Stimulated activated CD8-positive, alpha-beta memory T cell treated with anti-CD3 and anti-CD28 coated beads, Interleukin-4, amount 100 ng/mL, for 1 hour (primary cell): ENCODE results near the gene DMRTB1.
A peak's percentile ranks its signal among the peaks of the same experiment; 100 is the strongest.

Source experiments
- DNase-seq, 2 donors: peaks; one replicate each; pipeline ENCODE4 v3.0.0-alpha.2; 2020; ENCODE audit warnings: low read depth in 2 of 2, low spot score in 1 of 2

The DMRTB1 gene

GRCh38 chr1:53484705-53485477 is 25.7 kb downstream of the DMRTB1 start:
- DNase-seq = no peak

- peak; percentile 17 to 25 for DNase-seq
These were observed 26.5 kb downstream of the DMRTB1 start for GRCh38 chr1:53485478-53486394.

- no peak for DNase-seq
These were observed 27.3 kb downstream of the DMRTB1 start for GRCh38 chr1:53486395-53487026.

- DNase-seq = no peak
These were observed 31.2 kb downstream of the DMRTB1 start for GRCh38 chr1:53490351-53490750.

GRCh38 chr1:53495633-53496345 is 36.6 kb downstream of the DMRTB1 start:
- no peak for DNase-seq

- no peak for DNase-seq
These were observed 39.4 kb downstream of the DMRTB1 start for GRCh38 chr1:53498555-53499131.

- DNase-seq = no peak
These were observed 40.3 kb downstream of the DMRTB1 start for GRCh38 chr1:53499257-53500203.

GRCh38 chr1:53500204-53501064 is 41.2 kb downstream of the DMRTB1 start:
- DNase-seq = no peak

- DNase-seq = no peak
These were observed 42.1 kb downstream of the DMRTB1 start for GRCh38 chr1:53501065-53502005.

GRCh38 chr1:53502641-53503432 is 43.6 kb downstream of the DMRTB1 start:
- DNase-seq = no peak

- DNase-seq = no peak
These were observed 44.4 kb downstream of the DMRTB1 start for GRCh38 chr1:53503433-53504217.

- DNase-seq = no peak
These were observed 45.7 kb downstream of the DMRTB1 start for GRCh38 chr1:53504901-53505300.

GRCh38 chr1:53505401-53505800 is 46.2 kb downstream of the DMRTB1 start:
- DNase-seq = no peak

GRCh38 chr1:53505891-53506290 is 46.7 kb downstream of the DMRTB1 start:
- DNase-seq = no peak

GRCh38 chr1:53506355-53507050 is 47.3 kb downstream of the DMRTB1 start:
- no peak for DNase-seq
